SU-DHL-6 (cell line): ENCODE data around the gene MDN1.

Experiments used
- EZH2phosphoT487 ChIP-seq: fragments of 200-600 bp; sonication (generic), shearing (Covaris generic); conservative IDR thresholded peaks from 2 replicates; pipeline ENCODE4 v1.6.1; 2018; ENCODE audit warnings: mild to moderate bottlenecking, antibody characterized with exemption, low read length, moderate library complexity, mixed read lengths
- TF ChIP-seq, protein P1 (sequence below): fragments of 200-600 bp; sonication (generic); IDR thresholded peaks from one replicate; pipeline ENCODE4 v1.5.1; 2017; ENCODE audit warnings: antibody characterized with exemption, mild to moderate bottlenecking, low read length, moderate library complexity; ENCODE audit not compliant: insufficient read depth, poor library complexity, severe bottlenecking

DNA sequence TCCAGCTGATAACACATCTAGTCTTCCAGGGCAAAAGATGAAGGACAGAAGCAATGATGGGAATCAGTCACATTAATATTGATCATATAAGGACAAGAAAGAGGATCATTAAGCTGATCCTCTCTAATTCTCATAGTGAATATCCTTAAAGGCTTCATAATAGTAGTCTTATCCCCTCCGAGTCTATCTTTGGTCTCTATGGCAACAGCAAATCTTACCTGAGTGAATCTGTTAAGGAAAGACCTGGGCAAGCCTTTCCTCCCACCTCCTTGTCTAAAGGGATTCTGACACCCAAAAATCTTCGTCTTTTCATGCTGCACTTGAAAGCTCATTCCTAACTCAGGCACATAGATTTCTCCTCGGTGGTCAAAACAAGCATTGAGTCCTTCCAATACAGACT is 94.6 kb downstream of the MDN1 start:
- TF ChIP-seq, protein P1, sequence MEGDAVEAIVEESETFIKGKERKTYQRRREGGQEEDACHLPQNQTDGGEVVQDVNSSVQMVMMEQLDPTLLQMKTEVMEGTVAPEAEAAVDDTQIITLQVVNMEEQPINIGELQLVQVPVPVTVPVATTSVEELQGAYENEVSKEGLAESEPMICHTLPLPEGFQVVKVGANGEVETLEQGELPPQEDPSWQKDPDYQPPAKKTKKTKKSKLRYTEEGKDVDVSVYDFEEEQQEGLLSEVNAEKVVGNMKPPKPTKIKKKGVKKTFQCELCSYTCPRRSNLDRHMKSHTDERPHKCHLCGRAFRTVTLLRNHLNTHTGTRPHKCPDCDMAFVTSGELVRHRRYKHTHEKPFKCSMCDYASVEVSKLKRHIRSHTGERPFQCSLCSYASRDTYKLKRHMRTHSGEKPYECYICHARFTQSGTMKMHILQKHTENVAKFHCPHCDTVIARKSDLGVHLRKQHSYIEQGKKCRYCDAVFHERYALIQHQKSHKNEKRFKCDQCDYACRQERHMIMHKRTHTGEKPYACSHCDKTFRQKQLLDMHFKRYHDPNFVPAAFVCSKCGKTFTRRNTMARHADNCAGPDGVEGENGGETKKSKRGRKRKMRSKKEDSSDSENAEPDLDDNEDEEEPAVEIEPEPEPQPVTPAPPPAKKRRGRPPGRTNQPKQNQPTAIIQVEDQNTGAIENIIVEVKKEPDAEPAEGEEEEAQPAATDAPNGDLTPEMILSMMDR, result no peak
- TF ChIP-seq EZH2phosphoT487, result no peak
